H1 (cell line): ENCODE data around the gene LAIR2. TPM values are rescaled to one million over a fixed set of nuclear protein-coding genes. Genes with fewer than 3 reads are reported as not detected.
"Not testable (repeated sequence)": the region's sequence is repeated elsewhere in the genome, so short reads cannot be mapped to it uniquely, and the experiment has no call there.

Experiments used
- CTCF ChIA-PET: fragments of 300-600 bp; sonication (Branson Sonifier 250); formaldehyde crosslinking; loops from one replicate; lab custom pipeline; 2021; ENCODE audit not compliant: partially characterized antibody; lab: Charles Lee
- POLR2A ChIA-PET: fragments of 300-600 bp; sonication (Branson Sonifier 250); formaldehyde crosslinking; loops from one replicate; lab custom pipeline; 2021; ENCODE audit warnings: inconsistent platforms; ENCODE audit not compliant: partially characterized antibody; lab: Charles Lee
- DNase-seq, 2 experiments: peaks; one replicate each; pipeline versions ENCODE4 v3.0.0 to v3.0.0-alpha.2; 2010 to 2022; ENCODE audit warnings: low spot score in 2 of 2, low read depth in 1 of 2, mixed read lengths in 1 of 2
- FAIRE-seq: peaks from 2 replicates; lab custom pipeline; 2011; peaks lifted over from hg19 to GRCh38; lab: Jason Lieb, UNC
- H2AFZ ChIP-seq: 2 replicates; pipeline ENCODE4 v1.8.1; 2012; ENCODE audit warnings: low read length, inconsistent platforms
- H2AK5ac ChIP-seq: 2 replicates; pipeline ENCODE4 v1.6.1; 2013; ENCODE audit warnings: low read depth, low read length
- H2BK120ac ChIP-seq: replicated peaks from 2 replicates; pipeline ENCODE3; 2013; ENCODE audit warnings: low read depth, low read length, inconsistent platforms
- H2BK12ac ChIP-seq: 2 replicates; pipeline ENCODE4 v1.6.1; 2013; ENCODE audit warnings: low read depth, low read length
- H2BK15ac ChIP-seq: 2 replicates; pipeline ENCODE4 v1.6.1; 2013; ENCODE audit warnings: low read length
- H2BK20ac ChIP-seq: 2 replicates; pipeline ENCODE4 v1.6.1; 2013; ENCODE audit warnings: low read length
- H2BK5ac ChIP-seq: 2 replicates; pipeline ENCODE4 v1.6.1; 2013; ENCODE audit warnings: low read depth, low read length
- H3K14ac ChIP-seq: 2 replicates; pipeline ENCODE4 v1.6.1; 2013; ENCODE audit warnings: inconsistent platforms; ENCODE audit not compliant: insufficient read length
- H3K18ac ChIP-seq: 2 replicates; pipeline ENCODE4 v1.6.1; 2013; ENCODE audit warnings: low read length; ENCODE audit errors: extremely low read depth
- H3K23ac ChIP-seq: 2 replicates; pipeline ENCODE4 v1.6.1; 2013; ENCODE audit warnings: inconsistent platforms; ENCODE audit not compliant: insufficient read length
- H3K23me2 ChIP-seq: 2 replicates; pipeline ENCODE4 v1.6.1; 2013; ENCODE audit warnings: low read depth, low read length
- H3K27ac ChIP-seq: 2 replicates; pipeline ENCODE4 v1.6.1; 2011; ENCODE audit warnings: low read depth, low read length, inconsistent platforms
- H3K27me3 ChIP-seq, 4 experiments: replicated peaks in 1 of 4; 1 replicate in 1 of 4; 2 replicates in 3 of 4; pipeline versions ENCODE4 v1.6.1 to v1.8.1; 2011 to 2013; ENCODE audit warnings: low read length in 3 of 4, mild to moderate bottlenecking in 3 of 4, inconsistent platforms in 2 of 4, mixed read lengths in 2 of 4, moderate library complexity in 1 of 4; ENCODE audit not compliant: control insufficient read depth in 3 of 4, insufficient read depth in 3 of 4; ENCODE audit errors: extremely low read depth in 1 of 4
- H3K36me3 ChIP-seq, 4 experiments: 2 replicates each; pipeline versions ENCODE4 v1.6.1 to v1.8.1; 2011 to 2013; ENCODE audit warnings: mild to moderate bottlenecking in 4 of 4, low read length in 3 of 4, moderate library complexity in 2 of 4, control low read depth in 1 of 4, inconsistent platforms in 1 of 4; ENCODE audit not compliant: insufficient read depth in 4 of 4, control insufficient read depth in 2 of 4
- H3K4ac ChIP-seq: replicated peaks from 2 replicates; pipeline ENCODE3; 2013; ENCODE audit warnings: low read length, low read depth, mixed read lengths, inconsistent platforms; ENCODE audit not compliant: insufficient read length
- H3K4me1 ChIP-seq, 4 experiments: replicated peaks in 1 of 4; 1 replicate in 1 of 4; 2 replicates in 3 of 4; pipeline versions ENCODE4 v1.6.1 to v1.8.1; 2011 to 2013; ENCODE audit warnings: low read length in 3 of 4, inconsistent platforms in 2 of 4, mixed read lengths in 1 of 4; ENCODE audit not compliant: insufficient read depth in 4 of 4, control insufficient read depth in 3 of 4
- H3K4me2 ChIP-seq, 2 experiments: 2 replicates each; pipeline versions ENCODE4 v1.6.1 to v1.8.1; 2011 to 2013; ENCODE audit warnings: low read depth in 2 of 2, low read length in 2 of 2, control low read depth in 1 of 2, inconsistent platforms in 1 of 2, mild to moderate bottlenecking in 1 of 2; ENCODE audit not compliant: insufficient read depth in 1 of 2
- H3K4me3 ChIP-seq, 4 experiments: fragments of 200-600, 300-600 bp in 1 of 4; sonication (generic), shearing (Covaris generic), sonication (Bioruptor Twin) in 1 of 4; 2 replicates each; pipeline versions ENCODE4 v1.5.1 to v1.8.1; 2011 to 2016; ENCODE audit warnings: low read length in 4 of 4, low read depth in 3 of 4, control low read depth in 2 of 4, inconsistent platforms in 2 of 4, mild to moderate bottlenecking in 2 of 4, mixed read lengths in 1 of 4, moderate library complexity in 1 of 4; ENCODE audit not compliant: insufficient read depth in 2 of 4; ENCODE audit errors: extremely low read depth in 1 of 4
- H3K56ac ChIP-seq: replicated peaks from 2 replicates; pipeline ENCODE3; 2013; ENCODE audit warnings: low read depth, mild to moderate bottlenecking, mixed read lengths, low read length, inconsistent platforms; ENCODE audit not compliant: insufficient read length
- H3K79me1 ChIP-seq: 2 replicates; pipeline ENCODE4 v1.6.1; 2013; ENCODE audit warnings: low read depth, low read length, control low read depth
- H3K79me2 ChIP-seq, 2 experiments: 2 replicates each; pipeline versions ENCODE4 v1.6.1 to v1.8.1; 2012 to 2013; ENCODE audit warnings: low read length in 2 of 2, mild to moderate bottlenecking in 2 of 2, inconsistent platforms in 1 of 2; ENCODE audit not compliant: insufficient read depth in 2 of 2, control insufficient read depth in 1 of 2
- H3K9ac ChIP-seq, 4 experiments: replicated peaks in 1 of 4; 1 replicate in 1 of 4; 2 replicates in 3 of 4; pipeline versions ENCODE4 v1.6.1 to v1.8.1; 2011 to 2013; ENCODE audit warnings: low read depth in 3 of 4, low read length in 3 of 4, control low read depth in 2 of 4, mild to moderate bottlenecking in 2 of 4, moderate library complexity in 2 of 4, inconsistent platforms in 1 of 4; ENCODE audit errors: extremely low read depth in 1 of 4
- H3K9me3 ChIP-seq, 2 experiments: 2 replicates each; pipeline versions ENCODE4 v1.6.1 to v1.8.1; 2012 to 2013; ENCODE audit warnings: mild to moderate bottlenecking in 2 of 2, moderate library complexity in 2 of 2, control low read depth in 1 of 2, inconsistent platforms in 1 of 2, low read depth in 1 of 2, low read length in 1 of 2, mixed read lengths in 1 of 2; ENCODE audit not compliant: insufficient read depth in 2 of 2
- H4K20me1 ChIP-seq, 2 experiments: replicated peaks in 1 of 2; 2 replicates each; pipeline versions ENCODE3 to v1.8.1; 2011 to 2013; ENCODE audit warnings: inconsistent platforms in 2 of 2, low read length in 2 of 2, mild to moderate bottlenecking in 1 of 2; ENCODE audit not compliant: insufficient read depth in 2 of 2, control insufficient read depth in 1 of 2
- H4K5ac ChIP-seq: 2 replicates; pipeline ENCODE4 v1.6.1; 2013; ENCODE audit warnings: low read length, low read depth, mixed read lengths, inconsistent platforms; ENCODE audit not compliant: insufficient read length
- H4K8ac ChIP-seq: 2 replicates; pipeline ENCODE4 v1.8.0; 2013; ENCODE audit warnings: mild to moderate bottlenecking, moderate library complexity, low read length, inconsistent platforms; ENCODE audit not compliant: insufficient read depth; ENCODE audit errors: extremely low read depth
- H4K91ac ChIP-seq: replicated peaks from 2 replicates; pipeline ENCODE3; 2013; ENCODE audit warnings: low read length, mixed read lengths, inconsistent platforms; ENCODE audit not compliant: insufficient read length
- WGBS, 2 experiments: shearing (Covaris generic) in 1 of 2; methylation state at CpG; one replicate each; pipeline versions ENCODE4 v1.1.6 to v1.1.7; 2013 to 2015; ENCODE audit warnings: low lambda C conversion rate in 2 of 2, mixed read lengths in 2 of 2, inconsistent platforms in 1 of 2, low coverage in 1 of 2, missing lambda C conversion rate in 1 of 2; ENCODE audit not compliant: insufficient replicate concordance in 2 of 2, insufficient coverage in 1 of 2, insufficient read length in 1 of 2; ENCODE audit errors: extremely low coverage in 1 of 2, missing lambda C conversion rate in 1 of 2; 5-methylcytosine and 5-hydroxymethylcytosine counted together
- polyA plus RNA-seq, 7 experiments: library from polyadenylated mRNA; depleted of rRNA in 3 of 7; stranded (reverse) in 5 of 7; unstranded in 2 of 7; fragments of >200 nt in 5 of 7; fragments of 200-250 nt in 2 of 7; gene quantifications; 1 replicate in 5 of 7; 2 replicates in 1 of 7; 4 replicates in 1 of 7; pipeline versions ENCODE4 v1.2.1 to v1.2.3, GENCODE V29; 2011 to 2013; ENCODE audit warnings: missing spikeins in 2 of 7, mixed read lengths in 2 of 7
- total RNA-seq: library from RNA; stranded (reverse); fragmentation: NEBNext Ultra II Directional; extraction: Animal tissue kit (Norgen Biotek cat#: 25700); gene quantifications from 2 replicates; pipeline ENCODE4 v1.2.1, GENCODE V29; 2021

Gene LAIR2
- total and polyA plus RNA-seq, 2 of the 8 experiments (the other 6 are each of a cell fraction or from before 2014, with no cell fraction given) = not detected

DNA sequence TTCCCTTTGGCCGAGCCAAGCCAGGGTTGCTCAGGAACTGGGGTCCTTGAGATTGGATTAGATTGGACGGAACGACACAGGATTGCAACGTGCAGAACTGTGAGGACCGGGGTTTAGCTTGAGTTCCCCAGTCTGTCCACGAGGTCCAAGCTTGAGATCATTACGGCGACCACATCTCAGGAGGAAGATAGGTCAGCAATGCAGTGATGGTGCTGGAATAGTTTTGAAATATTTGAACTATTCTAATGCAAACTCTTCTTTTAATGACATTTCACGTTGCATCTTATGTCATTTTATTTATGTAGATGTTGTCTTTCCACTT is 4.2 kb upstream of the LAIR2 start:
- POLR2A ChIA-PET, H4K91ac ChIP-seq, H3K14ac ChIP-seq, DNase-seq, CTCF ChIA-PET, H2AFZ ChIP-seq, H3K4me2 ChIP-seq, H2BK20ac ChIP-seq, H3K4me1 ChIP-seq, H2BK15ac ChIP-seq, H3K56ac ChIP-seq, H2BK5ac ChIP-seq, H3K79me2 ChIP-seq, H4K8ac ChIP-seq, H3K4me3 ChIP-seq, H3K9ac ChIP-seq, H2AK5ac ChIP-seq, H3K4ac ChIP-seq, H3K23me2 ChIP-seq, H4K5ac ChIP-seq, H3K18ac ChIP-seq, H3K27me3 ChIP-seq, FAIRE-seq, H3K36me3 ChIP-seq, H3K79me1 ChIP-seq, H3K27ac ChIP-seq, H3K23ac ChIP-seq, H4K20me1 ChIP-seq, H2BK120ac ChIP-seq, H2BK12ac ChIP-seq: not testable (repeated sequence)
- WGBS, 2 experiments = 76% methylated on average over 9 of the region's 9 CpGs; no CpG with 5 or more reads in 1 of the 2 experiments
- H3K9me3 ChIP-seq = peaks cover 28 to 74% of the 10 kb centered on the region in 2 experiments

DNA sequence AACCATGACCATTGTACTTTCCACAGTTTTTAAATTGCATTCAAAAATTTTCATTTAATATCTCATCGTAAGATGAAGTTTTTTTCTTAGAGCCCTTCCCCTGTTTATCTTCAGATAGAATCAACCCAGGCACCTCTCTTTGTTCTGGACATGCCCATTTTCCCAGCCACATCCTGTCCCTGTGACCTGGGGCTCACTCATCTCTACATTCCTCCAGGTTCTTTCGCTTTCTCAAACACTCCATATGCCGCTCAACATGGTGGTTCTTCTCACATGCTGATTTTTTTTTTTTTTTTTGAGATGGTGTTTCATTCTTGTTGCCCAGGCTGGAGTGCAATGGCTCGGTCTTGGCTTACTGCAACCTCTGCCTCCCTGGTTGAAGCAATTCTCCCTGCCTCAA is 2.9 kb downstream of the LAIR2 start:
- H3K9ac ChIP-seq, H3K79me2 ChIP-seq, H4K5ac ChIP-seq, H3K18ac ChIP-seq, H2BK120ac ChIP-seq, H3K4me1 ChIP-seq, H3K14ac ChIP-seq, H3K79me1 ChIP-seq, H3K27ac ChIP-seq, H2BK15ac ChIP-seq, H2BK20ac ChIP-seq, FAIRE-seq, H3K56ac ChIP-seq, H3K4me2 ChIP-seq, H4K8ac ChIP-seq, H2AK5ac ChIP-seq, DNase-seq, H2BK12ac ChIP-seq, H3K23me2 ChIP-seq, H3K36me3 ChIP-seq, POLR2A ChIA-PET, CTCF ChIA-PET, H2BK5ac ChIP-seq, H3K4me3 ChIP-seq, H4K91ac ChIP-seq, H3K27me3 ChIP-seq, H3K4ac ChIP-seq, H3K23ac ChIP-seq, H2AFZ ChIP-seq, H4K20me1 ChIP-seq: not testable (repeated sequence)
- peaks cover 27 to 54% of the 10 kb centered on the region in 2 experiments for H3K9me3 ChIP-seq
- WGBS, 2 experiments = 71% methylated on average over 4 of the region's 4 CpGs; no CpG with 5 or more reads in 1 of the 2 experiments
